ENCODE results near the gene EBLN2. TPM values are rescaled to one million over a fixed set of nuclear protein-coding genes. Genes with fewer than 3 reads are reported as not detected.

The EBLN2 gene
- total RNA-seq, 1 donor = 5.8 TPM

DNA sequence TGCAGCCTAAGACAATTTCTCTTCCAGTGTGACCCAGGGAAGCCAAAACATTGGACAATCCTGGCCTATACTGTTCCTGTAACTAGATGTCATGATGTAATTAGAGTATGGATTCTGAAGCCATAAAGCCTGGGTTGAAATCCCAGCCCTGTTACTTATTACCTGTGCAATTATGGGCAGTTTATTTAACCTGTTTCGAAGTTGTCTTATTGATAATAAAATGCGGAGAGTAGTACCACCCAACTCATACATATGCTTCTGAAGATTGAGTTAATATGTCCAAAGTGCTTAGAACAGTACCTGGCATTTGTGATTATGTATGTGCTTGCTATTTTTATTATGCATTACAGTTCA lies 34.7 kb upstream of the EBLN2 start:
- TF ChIP-seq, protein P1, sequence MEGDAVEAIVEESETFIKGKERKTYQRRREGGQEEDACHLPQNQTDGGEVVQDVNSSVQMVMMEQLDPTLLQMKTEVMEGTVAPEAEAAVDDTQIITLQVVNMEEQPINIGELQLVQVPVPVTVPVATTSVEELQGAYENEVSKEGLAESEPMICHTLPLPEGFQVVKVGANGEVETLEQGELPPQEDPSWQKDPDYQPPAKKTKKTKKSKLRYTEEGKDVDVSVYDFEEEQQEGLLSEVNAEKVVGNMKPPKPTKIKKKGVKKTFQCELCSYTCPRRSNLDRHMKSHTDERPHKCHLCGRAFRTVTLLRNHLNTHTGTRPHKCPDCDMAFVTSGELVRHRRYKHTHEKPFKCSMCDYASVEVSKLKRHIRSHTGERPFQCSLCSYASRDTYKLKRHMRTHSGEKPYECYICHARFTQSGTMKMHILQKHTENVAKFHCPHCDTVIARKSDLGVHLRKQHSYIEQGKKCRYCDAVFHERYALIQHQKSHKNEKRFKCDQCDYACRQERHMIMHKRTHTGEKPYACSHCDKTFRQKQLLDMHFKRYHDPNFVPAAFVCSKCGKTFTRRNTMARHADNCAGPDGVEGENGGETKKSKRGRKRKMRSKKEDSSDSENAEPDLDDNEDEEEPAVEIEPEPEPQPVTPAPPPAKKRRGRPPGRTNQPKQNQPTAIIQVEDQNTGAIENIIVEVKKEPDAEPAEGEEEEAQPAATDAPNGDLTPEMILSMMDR (IDR thresholded peaks at IDR 0.05; ENCODE audit: insufficient read depth, low read length) = no peak
- H3K4me3 ChIP-seq (ENCODE audit: low read depth, low read length) = no peak overlapping the region
- no peak for DNase-seq (ENCODE audit: low read depth)

DNA sequence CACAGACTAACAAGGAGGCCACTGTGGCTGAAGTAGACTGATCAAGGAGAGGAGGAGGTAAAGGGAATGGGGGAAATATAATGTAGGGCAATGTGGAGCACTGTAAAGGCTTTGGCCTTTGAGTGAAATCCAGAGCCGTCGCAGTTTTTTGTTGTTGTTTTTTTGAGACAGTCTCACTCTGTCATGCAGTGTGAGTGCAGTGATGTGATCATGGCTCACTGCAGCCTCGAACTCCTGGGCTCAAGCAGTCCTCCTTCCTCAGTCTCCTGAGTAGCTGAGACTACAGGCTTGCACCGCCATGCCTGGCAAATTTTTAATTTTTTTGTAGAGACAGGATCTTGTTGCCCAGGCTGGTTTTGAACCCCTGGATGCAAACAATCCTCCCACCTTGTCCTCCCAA lies 32.7 kb upstream of the EBLN2 start:
- TF ChIP-seq, protein P1 (IDR thresholded peaks at IDR 0.05; ENCODE audit: insufficient read depth, low read length) = no peak
- no peak overlapping the region for H3K4me3 ChIP-seq (ENCODE audit: low read depth, low read length)
- no peak for DNase-seq (ENCODE audit: low read depth)

DNA sequence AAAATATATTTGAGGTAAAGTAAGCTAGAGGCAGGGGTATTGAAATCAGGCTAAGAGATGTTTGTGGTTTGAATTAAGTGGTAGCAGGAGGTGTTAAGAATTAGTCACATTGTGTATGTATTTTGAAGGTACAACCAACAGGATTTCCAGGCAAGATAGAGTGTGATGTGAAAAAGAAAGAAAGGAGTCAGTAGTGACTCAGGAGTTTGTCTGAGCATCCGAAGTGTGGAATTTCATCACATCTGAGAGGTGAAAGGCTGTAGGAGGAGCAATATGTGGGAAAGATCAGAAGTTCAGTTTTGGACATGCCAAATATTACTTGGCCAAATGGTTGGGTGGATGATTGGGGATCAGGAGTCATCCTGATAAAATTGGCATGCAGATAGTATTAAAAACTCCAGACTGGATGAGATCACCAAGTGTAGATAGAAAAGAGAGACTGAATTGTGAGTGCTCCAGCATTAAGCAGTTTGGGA lies 32.1 kb upstream of the EBLN2 start:
- no peak overlapping the region for H3K4me3 ChIP-seq (ENCODE audit: low read depth, low read length)

DNA sequence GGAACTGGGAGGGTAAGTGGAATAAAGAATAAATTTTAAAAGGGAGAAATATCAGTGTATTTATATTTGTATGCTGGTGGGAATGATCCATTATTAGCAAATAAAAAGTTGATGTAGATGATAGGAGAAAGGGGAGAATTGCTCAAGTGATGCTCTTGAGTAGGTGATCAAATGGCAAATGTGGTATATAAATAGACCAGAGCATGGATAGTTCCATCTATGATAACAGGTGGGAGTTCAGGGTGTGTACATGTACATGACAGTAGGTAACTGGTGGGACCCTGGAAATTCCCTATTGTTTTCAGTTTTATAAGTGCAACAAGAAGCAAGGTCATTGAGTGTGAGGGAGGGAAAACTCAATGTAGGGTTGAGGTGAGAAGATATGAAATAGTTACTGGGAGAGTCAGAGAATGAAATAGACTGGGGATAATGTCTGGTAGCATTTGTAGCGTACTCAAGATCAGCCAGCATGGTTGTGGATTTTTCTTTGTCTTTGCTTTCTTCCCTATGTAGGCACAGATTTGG lies 31.3 kb upstream of the EBLN2 start:
- TF ChIP-seq, protein P1 (IDR thresholded peaks at IDR 0.05; ENCODE audit: insufficient read depth, low read length) = no peak
- no peak for DNase-seq (ENCODE audit: low read depth)
- no peak overlapping the region for H3K4me3 ChIP-seq (ENCODE audit: low read depth, low read length)

More for the DNA sequence above, 32.1 kb upstream of the EBLN2 start:
- peak; percentile 95 for DNase-seq (ENCODE audit: low read depth)
- TF ChIP-seq, protein P1 (IDR thresholded peaks at IDR 0.05; ENCODE audit: insufficient read depth, low read length) = no peak

DNA sequence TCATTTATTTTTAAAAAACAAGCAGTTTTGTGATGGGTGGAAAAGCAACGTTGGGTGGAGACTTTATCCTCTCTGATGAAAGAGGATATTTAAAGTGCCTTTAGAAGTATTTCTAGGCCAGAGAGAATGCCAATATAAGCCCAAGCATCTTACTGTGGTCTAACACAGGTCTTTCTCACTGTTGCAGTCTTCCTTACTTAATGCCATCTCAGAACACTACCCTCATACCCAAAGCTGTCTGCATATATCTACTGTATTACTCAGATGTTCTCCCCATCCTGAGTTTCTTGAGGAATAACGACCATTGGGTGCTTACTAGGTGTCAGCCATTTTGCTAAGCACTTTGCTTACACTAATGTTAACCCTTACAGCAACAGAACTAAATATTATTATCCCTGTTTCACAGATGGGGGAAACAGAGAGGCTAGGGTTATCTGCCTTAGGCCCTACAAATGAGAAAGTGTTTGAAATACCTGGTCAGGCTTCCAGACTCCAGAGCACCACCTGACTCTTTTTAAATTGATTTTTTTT lies 29.8 kb upstream of the EBLN2 start:
- no peak overlapping the region for H3K4me3 ChIP-seq (ENCODE audit: low read depth, low read length)
- DNase-seq (ENCODE audit: low read depth) = no peak
- TF ChIP-seq, protein P1 (IDR thresholded peaks at IDR 0.05; ENCODE audit: insufficient read depth, low read length) = no peak

DNA sequence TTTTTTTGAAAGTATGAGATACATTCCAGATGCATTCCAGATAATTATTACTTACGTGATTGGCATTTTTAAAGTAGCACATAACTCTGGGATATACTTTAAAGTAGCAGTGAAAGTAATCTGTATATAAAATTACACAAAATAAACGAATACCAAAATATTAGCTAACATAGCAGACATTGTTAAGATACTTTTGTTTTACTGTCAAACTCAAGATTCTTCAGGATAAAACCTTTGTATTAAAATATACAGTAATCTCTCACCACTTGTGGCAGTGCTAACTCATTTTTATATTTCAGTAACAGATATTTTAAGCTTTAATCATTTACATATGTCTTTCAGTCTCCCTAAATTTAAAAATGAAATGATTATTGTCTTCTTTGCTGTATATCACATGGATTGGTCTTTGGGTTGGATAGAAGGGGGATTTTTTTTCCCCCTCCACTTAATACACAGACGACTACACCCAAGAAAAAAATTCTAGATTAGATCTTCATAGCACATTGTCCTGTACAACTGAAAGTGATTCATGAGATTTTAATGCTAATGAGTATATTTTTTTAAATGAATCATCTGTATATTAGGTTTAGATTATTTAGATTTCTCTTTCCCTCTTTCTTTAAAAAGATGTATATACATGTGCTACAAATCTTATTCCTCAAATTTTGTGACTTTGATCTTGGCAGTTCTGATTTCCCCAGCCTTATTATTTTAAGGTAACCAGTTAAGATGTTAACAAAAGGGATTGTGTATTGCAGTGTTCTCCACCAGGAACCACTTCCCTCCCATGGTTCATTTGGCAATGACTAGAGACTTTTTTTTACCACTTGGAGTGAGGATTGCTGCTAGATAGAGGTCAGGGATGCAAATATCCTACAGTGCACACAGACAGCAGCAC lies 24.5 kb upstream of the EBLN2 start:
- TF ChIP-seq, protein P1 (IDR thresholded peaks at IDR 0.05; ENCODE audit: insufficient read depth, low read length) = no peak
- no peak overlapping the region for H3K4me3 ChIP-seq (ENCODE audit: low read depth, low read length)
- peak; percentile 53 for DNase-seq (ENCODE audit: low read depth)

Measured in fibroblast of the aortic adventitia (primary cell).